Measurements from ENCODE around the gene AGPAT4. TPM values are rescaled to one million over a fixed set of nuclear protein-coding genes. Genes with fewer than 3 reads are reported as not detected.

Gene AGPAT4
- polyA plus RNA-seq, 4 donors = 17.9 to 22.5 (median 19.3) TPM

DNA sequence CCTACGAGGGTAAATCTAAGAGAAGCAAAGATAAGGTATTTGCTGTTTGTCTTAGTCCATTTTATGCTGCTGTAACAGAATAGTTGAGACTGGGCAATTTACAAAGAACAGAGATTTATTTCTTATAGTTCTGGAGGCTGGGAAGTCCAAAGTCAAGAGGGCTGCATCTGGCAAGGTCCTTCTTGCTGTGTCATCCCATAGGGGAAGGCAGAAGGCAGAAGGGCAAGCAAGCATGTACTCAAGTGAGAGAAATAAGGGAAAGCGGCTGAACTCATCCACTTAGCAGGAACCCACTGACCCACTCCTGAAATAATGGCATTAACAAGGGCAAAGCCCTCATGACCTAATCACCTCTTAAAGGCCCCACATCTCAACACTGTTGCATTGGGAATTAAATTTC is 102.7 kb downstream of the AGPAT4 start:
- no peak for DNase-seq (ENCODE audit: low read depth in 4 of 4, low spot score in 3 of 4)

DNA sequence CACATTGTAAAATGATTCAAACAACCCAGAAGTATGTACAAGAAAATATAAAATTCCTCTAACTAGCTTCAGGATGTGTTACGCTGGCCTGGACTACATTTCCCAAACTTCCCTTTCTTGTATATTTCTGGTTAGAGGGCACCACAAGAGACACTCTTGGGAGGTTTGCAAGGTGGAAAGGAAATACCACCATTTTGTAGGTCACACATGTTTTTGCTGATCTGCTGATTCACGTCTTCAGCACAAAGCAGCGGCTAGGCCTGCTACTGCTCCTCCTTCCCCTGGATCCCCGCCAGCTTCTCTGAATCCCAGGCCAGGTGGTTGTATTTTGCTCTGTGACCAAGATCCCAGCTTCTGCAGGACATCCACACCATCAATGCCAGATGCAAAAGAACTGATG is 104.2 kb downstream of the AGPAT4 start:
- no peak for DNase-seq (ENCODE audit: low read depth in 4 of 4, low spot score in 3 of 4)

DNA sequence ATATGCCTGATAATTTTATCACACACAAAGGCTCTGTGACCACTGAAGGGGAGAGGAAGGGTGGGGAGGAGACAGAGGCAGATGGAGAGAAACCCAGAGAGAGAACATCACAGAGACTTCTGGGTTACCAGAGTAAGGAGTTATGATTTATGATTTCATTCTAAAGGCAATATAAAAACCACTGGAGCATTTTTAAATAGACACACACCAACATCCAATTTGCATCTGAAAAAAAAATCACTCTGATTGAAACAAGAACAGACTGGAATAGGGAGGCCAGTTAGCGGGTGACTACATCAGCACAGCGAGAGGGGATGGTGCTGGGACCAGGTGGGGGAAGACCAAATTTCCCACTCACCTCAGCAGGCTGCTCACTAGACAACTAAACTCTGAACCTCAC is 104.8 kb downstream of the AGPAT4 start:
- no peak for DNase-seq (ENCODE audit: low read depth in 4 of 4, low spot score in 3 of 4)

DNA sequence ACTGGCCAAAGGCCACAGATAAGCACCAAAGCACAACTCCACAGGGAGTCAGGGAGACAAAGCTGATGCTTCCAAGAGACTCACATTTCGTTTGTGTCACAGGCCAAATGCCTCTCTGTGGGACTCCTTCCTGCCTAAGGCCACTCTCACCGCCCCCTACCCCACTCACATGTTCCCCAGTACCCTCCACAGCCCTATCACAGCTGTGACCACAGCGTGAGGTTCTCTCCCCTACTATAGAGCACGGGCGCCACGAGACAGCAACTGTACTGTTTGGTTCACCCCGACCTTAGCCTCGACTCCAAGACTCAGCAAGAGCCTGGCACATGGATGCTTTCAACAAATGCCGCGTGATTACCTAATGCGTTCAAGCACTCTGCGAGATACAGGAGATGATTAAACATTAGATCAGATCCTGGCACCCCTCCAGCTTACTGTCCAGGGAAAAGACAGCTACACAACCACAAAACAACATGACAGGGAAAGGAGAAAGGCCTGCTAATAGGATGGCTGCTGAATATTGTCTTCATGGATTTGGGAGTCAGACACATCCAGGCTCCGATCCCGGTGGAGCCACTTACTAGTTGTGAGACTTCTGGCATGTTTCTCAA is 105.5 kb downstream of the AGPAT4 start:
- no peak for DNase-seq (ENCODE audit: low read depth in 4 of 4, low spot score in 3 of 4)

DNA sequence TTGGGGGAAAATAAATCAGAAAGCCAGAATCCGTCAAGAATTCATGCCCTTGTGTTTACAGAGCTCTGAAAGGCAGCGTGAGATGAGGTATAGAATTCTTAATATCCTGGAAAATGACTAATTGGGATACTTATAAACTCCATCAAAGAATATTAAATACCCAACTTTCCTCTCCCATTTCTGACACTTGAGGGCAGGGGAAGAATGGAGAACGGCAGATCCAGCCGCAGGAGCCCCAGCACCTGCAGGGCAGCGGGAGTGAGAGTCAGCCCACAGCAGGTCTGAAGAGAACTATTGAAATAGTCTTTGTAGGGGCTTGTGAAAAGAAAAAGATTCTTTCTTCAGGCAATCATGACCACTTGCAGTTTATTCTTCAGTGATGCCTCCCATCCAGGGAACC is 107.2 kb downstream of the AGPAT4 start:
- no peak for DNase-seq (ENCODE audit: low read depth in 4 of 4, low spot score in 3 of 4)

DNA sequence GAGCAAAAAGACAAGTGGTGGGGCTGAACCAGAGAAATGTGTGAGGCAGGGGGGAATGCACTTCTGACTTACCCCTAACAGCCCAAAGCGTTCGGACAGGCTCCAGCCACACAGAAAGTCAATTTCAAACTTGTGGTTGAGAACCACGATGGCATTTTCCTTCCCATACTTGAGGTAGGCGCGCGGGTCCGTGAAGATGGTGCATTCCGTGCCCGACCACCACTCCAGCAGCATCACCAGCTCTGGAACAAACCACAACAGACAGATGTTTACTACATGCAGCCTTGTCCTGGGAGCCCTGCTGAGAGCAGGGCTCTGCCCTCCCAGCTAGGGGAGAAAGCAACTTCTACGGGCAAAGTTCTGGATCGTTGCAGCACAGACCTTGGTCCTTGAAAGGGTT is 107.7 kb downstream of the AGPAT4 start:
- no peak for DNase-seq (ENCODE audit: low read depth in 4 of 4, low spot score in 3 of 4)

DNA sequence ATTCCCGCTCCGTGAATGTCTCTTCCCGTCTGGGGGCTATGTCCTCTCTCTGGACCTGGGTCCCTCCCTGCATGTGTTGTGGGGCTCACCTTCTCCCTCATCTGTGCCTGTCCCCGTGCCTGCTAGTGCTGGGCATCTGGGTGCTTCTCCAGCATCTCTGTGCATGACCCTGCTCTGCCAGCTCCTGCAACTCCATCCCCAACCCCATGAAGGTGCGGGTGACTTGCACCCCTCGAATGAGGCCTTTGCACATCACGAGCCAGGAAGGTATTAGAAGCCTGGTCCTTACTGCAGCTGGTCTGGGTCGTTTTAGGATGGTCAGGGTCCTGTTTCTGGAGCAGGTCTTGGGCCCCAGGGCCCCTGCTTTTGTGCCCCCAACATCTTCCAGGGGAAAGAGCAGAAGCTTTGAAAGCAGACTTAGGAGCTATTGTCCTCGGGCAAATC is 109.7 kb downstream of the AGPAT4 start:
- no peak for DNase-seq (ENCODE audit: low read depth in 4 of 4, low spot score in 3 of 4)

DNA sequence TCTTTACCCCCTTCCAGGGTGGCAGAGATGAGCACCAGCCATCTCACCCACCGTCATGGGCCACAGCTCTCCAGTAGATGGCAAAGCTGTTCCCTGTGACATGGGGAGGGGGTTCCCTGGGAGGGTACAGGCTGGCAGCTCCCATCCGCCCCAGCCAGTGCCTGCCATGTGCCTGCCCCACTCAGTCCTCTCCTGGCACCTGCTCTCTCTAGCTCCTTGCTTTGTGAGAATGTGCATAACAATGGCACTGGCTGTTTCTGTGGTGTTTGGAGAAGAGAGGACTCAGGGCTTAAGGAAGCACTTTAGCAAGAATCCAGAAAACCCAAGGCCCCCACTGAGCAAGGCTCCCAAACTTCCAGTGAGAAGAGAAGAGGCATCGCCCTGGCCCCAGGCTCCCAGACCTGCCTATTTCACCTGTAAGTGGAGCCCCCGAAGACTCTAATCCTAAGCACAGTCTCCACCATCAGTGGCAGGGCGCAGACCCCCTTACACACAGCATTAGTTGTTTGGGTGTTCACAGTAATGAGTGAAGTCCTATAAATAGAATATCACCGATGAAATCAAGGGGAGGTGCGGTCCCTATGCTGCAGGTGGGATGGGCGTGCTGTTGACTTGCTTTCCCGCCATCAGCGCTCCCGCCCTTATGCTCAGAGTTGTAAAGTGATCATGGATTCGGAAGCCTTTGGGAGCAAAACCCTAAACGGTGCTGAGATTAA is 110.2 kb downstream of the AGPAT4 start:
- no peak for DNase-seq (ENCODE audit: low read depth in 4 of 4, low spot score in 3 of 4)

DNA sequence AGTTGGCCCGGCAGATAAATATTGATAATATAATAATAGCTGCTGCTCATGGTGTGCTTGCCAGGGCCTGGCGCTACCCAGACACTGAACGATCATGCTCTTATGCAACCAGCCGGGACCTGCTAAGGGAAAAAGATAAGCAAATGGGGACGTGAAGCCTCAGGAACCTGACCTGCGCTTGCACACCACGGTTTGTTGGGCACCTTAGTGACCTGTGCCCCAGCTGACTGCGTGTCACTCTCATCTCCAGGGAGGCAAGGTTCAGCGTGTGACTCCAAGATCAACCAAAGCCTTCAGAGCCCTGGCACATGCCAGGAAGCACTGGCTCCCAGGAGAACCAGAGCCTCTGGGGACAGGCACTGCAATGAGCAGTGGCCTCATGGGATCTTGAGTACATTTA is 111.1 kb downstream of the AGPAT4 start:
- DNase-seq (ENCODE audit: low read depth in 4 of 4, low spot score in 3 of 4) = no peak

DNA sequence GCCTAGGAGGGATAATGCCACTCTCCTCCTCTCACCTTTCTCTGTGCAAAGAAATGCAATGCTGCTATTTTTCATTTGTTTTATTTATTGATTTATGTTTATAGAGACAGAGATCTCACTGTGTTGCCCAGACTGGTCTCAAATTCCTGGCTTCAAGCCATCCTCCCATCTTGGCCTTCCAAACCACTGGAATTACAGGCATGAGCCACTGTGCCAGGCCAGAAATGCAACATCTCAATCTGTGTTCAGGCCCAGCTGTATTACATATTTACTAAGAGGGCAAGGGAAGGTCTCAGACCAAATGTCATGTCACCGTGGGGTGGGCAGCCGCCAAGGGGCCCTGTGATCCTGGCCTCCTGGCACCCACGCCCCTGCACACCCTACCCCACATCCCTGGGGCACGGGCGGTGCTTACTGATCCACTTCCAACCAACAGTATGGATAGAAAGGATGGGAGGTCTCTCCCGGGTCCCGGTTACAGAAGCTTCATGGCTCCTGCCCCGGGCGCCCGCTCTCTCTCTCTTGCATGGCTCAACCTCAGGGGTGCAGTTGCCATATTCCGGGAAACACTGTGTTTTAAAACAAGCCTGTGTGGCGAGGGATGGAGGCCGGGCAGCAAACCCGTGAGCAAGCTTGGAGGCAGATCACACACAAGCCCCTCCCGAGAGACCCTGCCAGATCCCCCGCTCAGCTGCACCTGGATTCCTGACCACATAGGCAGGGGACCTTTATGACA is 111.8 kb downstream of the AGPAT4 start:
- DNase-seq (ENCODE audit: low read depth in 4 of 4, low spot score in 3 of 4) = no peak

DNA sequence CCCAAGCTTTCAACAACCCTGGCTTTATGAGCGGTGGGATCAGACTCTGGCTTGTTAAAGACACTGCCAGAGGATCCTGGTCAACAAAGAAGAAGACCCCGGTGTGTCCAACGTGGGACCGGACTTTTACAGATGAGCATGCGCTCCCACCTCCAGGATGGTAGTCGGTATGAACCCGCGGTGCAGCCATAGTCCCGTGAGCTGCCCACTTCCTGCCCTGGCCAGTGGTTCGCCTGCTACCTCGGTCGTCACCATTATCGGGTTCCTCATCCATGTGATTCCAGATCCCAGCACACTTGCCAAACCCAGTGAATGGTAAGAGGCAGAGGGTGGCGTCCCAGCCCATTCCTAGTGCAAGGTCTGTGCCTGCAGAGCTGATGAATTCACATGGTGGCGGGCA is 112.7 kb downstream of the AGPAT4 start:
- no peak for DNase-seq (ENCODE audit: low read depth in 4 of 4, low spot score in 3 of 4)

DNA sequence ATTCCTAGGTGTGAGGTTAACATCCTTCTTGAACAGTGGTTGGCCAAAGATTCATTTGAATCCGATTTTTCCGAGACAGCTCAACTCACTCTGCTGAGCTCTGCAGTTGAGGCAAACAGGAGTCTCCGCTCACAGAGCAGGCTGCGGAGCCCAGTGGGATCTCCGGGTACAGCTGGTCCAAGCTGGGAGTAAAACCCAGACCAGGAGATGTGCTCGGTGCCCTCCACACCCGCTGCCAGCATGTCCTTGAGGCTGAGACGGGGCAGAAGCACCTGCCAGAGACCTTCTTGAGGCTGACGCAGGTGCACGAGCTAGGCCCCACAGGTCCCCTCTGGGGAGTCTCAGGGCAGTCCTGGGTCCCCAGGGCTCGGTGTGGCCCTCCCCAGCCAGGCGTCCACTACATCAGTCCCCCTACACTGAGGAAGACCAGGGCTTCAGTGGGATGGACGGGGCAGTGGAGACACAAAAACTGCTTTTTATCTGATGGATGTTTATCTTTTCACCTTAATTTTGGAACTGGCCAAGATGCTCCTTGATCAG is 119.0 kb downstream of the AGPAT4 start:
- no peak for DNase-seq (ENCODE audit: low read depth in 4 of 4, low spot score in 3 of 4)

DNA sequence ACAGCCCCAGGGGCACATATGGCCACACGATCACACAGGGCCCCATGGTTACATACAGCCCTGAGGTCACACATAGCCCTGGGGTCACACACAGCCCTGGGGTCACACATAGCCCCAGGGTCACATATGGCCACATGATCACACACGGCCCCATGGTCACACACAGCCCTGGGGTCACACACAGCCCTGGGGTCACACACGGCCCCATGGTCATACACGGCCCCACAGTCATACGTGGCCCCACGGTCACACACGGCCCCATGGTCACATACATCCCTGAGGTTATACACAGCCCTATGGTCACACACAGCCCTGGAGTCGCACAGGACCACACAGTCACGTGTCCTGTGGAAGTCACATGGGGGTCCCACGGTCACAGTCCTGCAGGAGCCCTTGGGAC is 120.1 kb downstream of the AGPAT4 start:
- DNase-seq (ENCODE audit: low read depth in 4 of 4, low spot score in 3 of 4) = no peak

DNA sequence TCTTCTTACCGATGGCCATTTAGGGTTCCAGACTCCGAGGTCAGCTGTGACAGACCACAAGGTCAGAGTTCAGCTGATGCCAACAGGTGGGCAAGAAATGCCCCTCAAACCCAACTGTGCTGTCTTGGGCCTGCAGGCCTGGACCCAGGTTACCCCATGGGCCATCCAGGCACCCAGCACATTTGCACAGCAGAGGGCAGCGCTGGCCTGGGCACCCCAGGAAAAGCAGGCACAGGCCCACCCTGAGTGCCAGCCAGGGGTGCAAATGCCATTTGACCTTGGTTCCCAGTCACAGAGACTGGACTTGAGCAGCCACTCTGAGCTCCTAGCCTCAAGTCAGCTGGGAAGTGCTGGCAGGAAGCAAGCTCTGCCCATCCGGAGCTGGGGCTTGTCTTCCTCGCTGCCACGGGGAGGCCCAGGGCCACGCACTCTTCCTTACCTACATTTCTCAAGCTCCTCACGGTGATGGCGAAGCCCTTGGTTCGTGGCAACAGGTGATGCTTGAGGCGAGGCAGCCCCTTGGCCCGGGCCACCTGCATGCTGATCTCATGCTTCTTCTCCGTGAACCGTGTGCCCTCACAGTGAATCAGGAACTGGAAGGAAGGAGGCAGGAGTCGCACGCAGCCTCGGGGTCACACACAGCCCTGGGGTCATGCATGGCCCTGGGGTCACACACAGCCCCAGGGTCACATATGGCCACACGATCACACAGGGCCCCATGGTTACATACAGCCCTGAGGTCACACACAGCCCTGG is 120.8 kb downstream of the AGPAT4 start:
- DNase-seq (ENCODE audit: low read depth in 4 of 4, low spot score in 3 of 4) = no peak

DNA sequence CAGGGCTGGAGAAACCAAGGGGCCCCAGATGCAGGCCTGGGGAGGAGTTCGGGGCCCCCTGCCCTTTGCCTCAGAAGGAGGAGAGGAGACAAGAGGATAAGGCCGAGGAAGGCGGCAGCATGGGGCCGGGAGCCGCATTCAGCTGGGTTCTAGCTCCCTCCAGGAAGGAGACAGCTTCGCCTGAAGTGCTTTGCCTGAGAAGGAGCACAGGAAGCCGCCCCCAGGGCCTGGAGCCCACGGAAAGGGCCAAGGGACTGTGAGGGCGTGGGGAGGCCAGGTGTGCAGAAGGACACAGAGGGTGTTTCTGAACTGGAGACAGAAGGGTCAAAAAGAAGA is 121.4 kb downstream of the AGPAT4 start:
- DNase-seq (ENCODE audit: low read depth in 4 of 4, low spot score in 3 of 4) = no peak

DNA sequence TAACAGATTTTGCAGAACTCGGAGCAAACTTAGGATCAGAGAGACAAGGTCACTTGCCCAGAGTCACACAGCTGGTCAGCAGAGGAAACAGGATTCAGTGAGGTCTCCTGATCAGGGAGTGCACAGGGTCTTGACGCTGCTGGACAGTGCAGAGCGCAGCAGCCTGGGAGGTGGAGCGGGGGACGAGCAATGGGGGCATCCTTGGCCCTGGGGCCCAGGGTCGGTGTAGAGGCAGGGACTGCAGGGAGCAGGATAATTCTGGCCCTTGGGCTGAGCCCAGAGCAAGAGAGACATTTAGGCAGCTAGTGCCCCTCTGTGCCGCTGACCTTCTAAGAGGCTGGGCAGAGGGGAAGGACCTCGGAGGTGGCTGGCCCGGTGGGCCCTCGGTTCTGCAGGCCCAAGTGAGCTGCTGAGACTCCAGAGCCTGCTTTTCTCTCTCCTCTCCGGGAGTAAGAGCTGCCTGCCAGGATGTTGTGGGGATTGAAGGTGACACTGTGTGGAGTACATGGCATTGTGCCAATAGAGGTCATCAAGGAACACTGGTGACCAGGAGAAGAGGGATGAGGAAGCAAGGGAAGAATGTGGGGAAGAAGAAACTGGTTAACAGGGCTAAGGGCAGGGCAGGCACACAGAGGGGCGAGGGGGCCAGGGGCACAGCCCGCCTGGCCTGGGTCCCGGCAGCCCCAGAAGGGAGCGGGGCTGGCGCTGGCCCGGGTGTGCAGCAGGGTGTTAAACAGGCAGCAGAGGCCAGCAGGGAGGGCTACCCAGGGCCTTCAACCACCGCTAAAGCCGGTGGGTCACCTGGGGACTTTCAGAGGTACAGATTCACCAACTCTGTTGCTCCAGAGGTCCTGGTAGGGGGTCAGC is 122.0 kb downstream of the AGPAT4 start:
- DNase-seq (ENCODE audit: low read depth in 4 of 4, low spot score in 3 of 4) = no peak

DNA sequence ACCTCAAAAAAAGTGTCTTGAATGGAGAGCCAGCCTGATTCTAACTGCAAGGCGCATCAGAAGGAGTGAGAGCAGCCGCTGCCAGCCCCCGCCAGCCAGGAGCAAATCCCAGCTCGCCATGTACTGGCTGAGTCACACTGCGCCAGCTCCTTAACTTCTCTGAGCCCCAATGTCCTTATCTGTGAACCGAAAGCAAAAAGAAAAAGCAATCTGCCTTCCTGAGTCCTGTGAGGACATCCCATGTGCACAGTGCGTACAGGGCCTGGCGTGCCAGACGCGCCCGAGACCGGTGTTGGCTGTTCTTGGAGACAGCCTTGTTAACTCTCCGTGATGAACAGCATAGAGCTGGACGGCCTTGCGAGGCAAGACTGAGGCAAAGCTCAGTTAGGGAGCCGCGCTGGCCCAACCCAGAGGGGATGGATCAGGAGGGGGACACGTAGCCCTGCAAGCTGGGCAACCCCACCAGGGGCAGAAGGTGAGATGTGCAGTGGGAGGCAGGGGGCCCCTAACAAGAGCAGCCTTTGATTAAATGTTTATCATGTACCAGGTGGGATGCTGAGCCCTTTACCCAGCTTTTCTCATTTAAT is 122.7 kb downstream of the AGPAT4 start:
- no peak for DNase-seq (ENCODE audit: low read depth in 4 of 4, low spot score in 3 of 4)

DNA sequence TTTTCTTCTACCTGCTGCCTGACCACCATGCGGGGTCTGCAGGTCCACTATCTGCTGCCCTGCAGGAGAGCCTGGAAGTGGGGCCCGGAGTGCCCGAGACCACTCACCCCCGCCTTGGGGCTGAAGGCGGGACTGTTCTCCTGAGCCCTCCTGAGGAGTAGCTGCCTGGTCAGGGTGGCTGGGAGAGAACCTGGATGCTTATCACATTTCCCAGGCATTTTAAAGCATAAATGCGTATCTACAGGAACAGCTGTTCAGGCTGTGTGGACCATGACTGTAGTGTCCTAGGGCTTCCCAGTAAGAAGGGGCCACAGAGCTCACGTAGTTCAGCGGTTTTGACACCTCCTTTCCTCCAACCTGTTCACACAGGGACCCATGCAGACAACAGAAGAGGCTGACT is 123.3 kb downstream of the AGPAT4 start:
- DNase-seq (ENCODE audit: low read depth in 4 of 4, low spot score in 3 of 4) = no peak

DNA sequence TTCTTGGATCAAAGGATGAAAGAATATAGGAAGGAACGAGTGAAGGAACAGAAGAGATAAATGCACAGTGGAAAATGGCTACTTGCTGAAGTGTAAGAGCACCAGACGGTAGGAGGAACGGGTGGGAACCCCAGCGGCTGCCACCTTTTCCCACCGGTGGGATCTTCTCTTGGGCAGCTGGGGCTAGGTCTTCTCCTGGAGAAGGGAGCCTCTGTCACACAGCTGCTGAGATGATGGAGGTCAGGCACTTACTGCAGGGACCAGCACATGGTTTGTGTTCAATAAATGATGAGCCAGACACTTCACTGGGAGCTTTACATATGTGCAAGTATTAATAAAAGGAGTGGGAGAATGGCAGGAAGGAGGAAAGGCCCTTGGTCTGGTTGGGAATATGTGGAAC is 123.7 kb downstream of the AGPAT4 start:
- no peak for DNase-seq (ENCODE audit: low read depth in 4 of 4, low spot score in 3 of 4)
